NCI-H526 (cell line): ENCODE measurements around the gene SRR.
"Not testable (repeated sequence)": the region's sequence is repeated elsewhere in the genome, so short reads cannot be mapped to it uniquely, and the experiment has no call there.

Experiments
- DNase-seq, 2 experiments: peaks; one replicate each; lab custom pipeline; 2025; lab: John Stamatoyannopoulos, UW

Gene SRR

DNA sequence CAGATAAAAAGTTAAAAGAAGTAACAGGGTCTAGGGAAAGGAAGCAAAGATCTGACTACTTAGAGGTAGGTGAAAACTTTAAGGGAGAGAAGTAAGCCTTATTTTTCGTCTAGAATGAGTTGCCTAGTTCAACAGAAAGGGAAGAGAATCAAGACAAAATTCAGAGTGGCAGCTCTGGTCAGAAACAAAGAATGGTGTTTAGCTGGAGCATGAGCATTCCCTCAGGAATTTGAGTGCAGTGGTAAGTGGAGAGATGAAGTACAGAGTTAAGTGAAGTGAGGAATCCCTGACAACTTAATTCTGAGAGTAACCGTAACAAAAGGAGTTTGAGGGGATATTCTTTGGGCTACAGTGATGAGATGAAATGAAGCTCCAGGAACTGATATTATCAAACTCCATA lies 11.7 kb upstream of the SRR start:
- DNase-seq: no peak

DNA sequence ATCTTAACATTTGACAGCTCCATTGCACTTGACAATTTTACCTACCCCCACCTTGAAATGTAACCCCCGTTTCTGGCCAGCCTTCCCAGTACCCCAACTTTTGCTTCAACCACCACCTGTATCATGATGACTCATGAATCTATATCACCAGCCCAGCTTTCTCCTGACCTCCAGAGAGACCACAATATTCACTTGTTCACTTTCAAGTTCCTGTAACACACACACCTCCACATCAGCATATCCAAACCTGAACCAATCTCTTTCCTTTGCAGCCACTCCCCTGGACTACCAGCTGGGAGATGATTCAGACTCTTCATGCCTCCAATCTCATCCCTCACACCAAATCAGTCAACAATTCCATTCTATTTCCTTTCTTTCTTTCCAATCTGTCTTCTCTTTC lies 8.2 kb upstream of the SRR start:
- DNase-seq: no peak

DNA sequence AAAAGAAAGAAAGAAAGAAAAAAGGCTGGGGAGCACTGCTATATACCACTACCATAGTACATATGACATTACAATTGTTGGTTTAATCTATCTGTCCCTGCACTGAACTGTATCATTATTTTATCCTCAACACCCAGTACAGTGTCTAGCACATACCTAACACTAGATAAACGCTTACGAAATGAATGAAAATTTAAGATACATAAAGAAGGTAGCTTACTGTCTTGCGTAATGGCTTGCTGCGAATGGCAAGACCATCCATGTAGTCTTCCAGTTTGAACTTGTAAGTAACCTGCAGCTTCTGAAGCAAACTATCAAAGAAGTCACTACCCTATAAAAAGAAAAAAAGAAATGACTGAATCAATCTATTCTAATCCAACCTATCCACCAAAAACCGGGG lies 6.7 kb upstream of the SRR start:
- DNase-seq: no peak

DNA sequence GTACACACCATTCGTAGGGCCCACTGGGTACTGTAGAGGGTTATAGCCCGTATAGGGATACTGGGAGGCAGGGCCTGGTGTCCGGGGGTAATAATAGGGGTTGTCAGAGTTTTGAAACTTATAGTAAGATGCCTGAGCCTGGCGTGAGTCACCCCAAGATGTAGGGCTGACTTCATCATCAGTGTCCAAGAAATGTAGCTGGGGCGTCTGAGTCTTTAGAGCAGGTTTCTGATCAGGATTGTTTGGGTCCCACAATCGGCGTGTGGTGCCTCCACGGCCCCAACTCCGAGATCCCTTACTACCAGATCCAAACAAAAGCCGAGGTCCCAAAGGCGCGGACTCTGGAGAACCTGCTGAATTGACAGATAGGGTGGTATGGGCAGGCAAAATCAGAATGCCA lies 4.6 kb upstream of the SRR start:
- DNase-seq: no peak

DNA sequence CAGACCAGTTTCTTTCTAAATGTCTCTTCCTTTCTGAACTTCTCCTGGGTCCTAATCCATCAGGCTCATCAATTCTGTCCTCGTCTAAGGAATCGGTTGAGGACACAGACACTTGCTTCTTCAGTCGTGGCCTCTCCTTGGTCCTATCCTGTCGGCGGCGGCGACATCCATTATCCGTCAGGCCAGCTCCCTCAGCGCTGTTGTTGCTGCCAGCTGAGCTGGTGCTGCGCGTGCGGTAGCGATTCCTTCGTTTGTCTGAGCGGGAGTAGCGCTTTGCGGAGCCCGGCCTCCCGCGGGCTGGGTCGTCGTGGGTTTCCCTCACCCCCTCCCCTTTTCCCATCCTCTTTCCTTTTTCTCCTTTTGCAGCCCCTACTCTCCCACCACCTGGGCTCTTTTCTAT lies 4.0 kb upstream of the SRR start:
- DNase-seq: no peak

DNA sequence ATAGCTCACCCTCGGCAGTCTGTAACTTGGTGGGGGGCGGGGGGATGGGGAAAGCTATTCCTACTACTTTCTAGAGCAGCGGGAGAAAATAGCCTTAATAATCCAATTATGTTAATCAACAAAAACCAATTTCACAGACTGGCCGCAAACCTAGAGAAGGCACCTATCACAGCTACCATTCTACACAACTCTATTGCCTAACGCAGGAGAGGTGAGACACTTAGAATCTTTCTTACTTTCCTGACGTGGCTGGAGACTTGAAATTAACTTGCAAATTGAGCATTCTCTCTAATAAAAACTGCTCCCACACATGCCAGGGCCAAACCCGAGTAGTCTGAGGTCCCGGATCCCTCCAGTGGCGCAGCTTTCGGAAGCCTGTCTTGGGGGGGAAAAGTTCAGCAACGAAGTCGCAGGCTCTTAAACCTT lies 959 bp upstream of the SRR start:
- no peak for DNase-seq

DNA sequence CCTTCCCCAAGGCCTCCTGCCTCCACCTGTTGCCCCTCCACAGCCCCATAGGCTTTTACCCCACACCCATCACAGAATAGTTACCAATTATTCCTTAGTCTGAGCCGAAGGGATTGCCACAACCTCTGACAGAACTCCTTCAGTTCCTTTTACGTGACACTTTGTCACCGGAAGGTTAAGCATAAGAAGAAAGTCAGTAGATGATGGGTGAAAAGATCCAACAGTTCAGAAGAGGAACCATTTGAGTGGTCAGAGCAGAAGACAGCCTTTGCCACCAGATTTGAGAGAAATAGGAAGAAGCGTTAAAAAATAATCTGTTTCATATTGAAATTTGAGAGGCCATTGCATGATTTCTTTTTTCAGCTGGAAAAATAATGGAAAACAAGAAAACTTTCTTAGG lies 1.2 kb downstream of the SRR start:
- no peak for DNase-seq

DNA sequence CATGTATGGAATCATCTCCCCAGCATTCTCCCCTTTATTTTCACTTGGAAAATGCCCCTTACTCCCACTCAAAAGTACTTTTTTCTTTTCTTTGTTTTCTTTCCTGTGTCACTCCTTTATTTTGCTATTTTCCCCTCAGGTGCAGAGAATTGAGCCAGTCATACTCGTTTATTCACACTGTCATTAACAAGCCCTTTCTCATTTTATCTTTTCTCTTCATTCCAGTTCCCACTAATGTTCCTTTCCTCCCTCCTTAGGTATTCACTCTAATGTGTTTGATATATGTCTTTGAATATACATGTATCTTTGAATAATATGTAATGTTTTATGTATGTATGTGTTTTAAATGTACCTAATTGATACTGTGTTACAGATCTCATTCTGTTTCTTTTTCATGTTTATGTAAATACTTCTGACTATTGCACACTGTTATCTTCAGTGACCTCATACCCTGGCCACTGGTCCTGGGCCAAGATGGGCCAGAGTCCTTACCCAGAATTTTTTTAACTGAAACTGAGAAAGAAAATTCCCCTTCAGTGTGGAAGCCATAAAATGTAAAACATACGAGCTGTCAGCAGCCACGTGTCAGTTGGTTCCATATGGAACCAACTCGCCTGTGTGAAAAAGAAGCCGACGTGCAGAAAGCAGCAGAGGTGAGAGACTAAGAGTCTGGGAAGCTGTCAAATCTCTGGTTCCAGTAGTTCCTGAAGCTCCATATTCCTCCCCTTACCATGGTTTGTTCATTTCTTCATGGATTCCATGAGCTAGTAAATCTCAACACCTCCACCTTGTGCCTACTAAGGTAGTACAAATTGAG lies 5.8 kb downstream of the SRR start:
- no peak for DNase-seq

DNA sequence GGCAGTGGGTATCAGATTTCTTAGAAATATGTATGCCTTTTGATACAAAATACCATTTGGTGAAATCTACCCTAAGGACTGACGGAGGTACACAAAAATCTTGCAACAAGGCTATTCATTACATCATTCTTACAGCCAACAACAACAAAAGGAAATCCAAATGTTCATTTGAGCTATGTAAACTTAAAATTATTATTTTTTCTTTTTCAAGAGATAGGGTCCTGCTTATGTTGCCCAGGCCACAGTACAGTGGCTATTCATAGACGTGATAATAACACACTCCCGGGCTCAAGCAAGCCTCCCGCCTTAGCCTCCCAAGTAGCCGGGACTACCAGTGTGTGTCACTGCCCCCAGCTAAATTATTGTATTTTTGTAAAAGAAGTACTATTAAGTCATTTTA lies 9.0 kb downstream of the SRR start:
- no peak for DNase-seq

DNA sequence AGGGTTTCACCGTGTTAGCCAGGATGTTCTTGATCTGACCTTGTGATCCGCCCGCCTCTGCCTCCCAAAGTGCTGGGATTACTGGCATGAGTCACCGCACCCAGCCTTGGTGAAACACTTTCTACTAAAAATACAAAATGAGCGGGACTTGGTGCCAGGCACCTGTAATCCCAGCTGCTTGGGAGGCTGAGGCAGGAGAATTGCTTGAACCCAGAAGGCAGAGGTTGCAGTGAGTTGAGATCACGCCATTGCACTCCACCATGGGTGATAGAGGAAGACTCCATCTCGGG lies 13.1 kb downstream of the SRR start:
- DNase-seq: not testable (repeated sequence)

DNA sequence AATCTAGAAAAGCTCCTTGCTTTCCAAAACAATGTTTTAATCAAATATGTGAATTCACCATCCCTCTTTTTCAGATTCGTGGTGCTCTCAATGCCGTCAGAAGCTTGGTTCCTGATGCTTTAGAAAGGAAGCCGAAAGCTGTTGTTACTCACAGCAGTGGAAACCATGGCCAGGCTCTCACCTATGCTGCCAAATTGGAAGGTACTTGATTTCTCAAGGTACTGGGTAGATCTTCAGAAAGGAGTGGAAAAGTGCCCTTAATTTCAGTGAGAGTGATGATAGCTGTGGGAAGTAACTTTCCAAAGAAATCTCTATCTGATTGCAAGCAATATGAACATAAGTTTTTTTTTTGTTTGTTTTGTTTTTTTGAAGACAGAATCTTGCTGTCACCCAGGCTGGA lies 14.0 kb downstream of the SRR start:
- no peak for DNase-seq

DNA sequence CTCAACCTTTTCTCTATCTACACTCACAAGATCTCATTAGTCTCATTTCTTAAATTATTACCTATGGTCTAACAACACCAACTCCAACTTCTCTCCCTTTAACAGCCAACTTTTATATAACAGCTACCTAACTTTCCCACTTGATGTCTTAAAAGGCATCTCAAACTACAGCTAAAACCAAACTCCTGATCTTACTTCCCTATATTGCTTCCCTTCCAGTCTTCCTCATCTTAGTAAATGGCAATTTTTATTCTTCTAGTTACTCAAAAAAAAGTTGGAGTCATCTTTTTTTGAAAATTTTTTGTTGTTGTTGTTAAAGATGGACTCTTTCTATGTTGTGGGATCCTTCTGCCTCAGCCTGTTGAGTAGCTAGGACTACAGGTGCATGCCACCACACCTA lies 15.3 kb downstream of the SRR start:
- DNase-seq: no peak

DNA sequence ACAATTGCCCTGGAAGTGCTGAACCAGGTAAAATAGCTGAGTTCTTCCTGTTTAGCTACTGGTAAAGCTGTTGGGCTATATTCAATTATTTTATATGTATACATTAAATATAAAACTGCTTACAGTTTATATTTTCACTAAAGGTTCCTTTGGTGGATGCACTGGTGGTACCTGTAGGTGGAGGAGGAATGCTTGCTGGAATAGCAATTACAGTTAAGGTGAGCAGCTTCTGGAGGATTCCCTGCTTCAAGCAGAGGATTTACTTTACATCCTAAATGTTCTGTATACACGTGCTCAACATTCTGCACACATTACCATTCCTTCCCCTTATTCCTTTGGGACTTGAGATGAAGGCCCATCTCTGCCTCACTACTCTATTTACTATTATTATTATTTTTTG lies 17.6 kb downstream of the SRR start:
- DNase-seq: no peak

DNA sequence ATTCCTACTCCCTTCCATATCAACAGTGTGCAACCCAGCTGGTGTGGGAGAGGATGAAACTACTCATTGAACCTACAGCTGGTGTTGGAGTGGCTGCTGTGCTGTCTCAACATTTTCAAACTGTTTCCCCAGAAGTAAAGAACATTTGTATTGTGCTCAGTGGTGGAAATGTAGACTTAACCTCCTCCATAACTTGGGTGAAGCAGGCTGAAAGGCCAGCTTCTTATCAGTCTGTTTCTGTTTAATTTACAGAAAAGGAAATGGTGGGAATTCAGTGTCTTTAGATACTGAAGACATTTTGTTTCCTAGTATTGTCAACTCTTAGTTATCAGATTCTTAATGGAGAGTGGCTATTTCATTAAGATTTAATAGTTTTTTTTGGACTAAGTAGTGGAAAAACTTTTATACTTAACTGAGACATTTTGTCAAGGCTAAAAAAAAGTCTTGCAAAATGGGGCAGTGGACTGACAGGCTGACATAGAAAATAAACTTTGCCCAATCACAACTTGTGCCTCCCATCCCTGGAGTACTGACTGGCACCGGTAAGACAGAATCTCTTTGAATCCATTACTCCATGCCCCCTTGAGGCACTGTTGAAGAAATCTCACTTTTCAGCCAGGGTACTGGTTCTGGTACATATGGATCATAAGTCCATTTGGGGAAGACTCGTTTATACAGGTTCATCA lies 20.0 kb downstream of the SRR start:
- DNase-seq: no peak

DNA sequence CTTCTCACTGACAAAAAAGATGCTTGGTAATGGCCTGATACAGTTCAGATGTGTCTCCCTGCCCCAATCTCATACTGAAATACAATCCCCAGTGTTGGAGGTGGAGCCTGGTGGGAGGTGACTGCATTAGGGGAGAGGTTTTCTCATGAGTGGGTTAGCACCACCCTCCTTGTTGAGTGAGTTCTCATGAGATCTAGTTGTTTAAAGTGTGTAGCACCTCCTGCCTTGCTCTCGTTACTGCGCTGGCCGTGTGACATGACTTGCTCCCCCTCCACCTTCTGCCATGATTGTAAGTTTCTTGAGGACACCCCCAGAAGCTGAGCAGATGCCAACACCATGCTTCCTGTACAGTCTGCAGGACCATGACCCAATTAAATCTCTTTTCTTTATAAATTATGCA lies 27.6 kb downstream of the SRR start:
- no peak for DNase-seq

DNA sequence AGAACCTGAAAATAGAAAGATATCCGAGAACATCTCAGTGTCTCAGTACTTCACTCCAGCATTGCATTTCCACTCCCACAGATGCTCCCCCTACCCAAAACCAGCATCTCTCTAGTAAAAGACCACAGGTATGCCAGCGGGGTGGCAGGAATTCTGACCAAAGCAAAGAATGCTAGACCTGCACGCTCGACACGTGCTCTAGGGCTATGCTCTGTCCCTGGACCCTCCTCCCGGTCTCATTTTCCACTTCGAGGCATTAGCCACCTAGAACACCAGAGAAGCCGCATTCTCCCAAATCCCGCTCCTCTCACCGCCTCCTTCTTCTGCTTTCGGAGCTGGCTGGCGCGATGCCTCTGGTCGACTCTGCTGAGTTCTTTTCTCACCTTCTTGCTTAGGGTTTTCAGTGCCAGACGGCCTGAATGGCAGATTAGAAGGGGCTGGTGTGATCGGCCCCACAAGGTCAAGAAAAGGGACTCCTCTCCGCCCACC lies 32.0 kb downstream of the SRR start:
- no peak for DNase-seq

DNA sequence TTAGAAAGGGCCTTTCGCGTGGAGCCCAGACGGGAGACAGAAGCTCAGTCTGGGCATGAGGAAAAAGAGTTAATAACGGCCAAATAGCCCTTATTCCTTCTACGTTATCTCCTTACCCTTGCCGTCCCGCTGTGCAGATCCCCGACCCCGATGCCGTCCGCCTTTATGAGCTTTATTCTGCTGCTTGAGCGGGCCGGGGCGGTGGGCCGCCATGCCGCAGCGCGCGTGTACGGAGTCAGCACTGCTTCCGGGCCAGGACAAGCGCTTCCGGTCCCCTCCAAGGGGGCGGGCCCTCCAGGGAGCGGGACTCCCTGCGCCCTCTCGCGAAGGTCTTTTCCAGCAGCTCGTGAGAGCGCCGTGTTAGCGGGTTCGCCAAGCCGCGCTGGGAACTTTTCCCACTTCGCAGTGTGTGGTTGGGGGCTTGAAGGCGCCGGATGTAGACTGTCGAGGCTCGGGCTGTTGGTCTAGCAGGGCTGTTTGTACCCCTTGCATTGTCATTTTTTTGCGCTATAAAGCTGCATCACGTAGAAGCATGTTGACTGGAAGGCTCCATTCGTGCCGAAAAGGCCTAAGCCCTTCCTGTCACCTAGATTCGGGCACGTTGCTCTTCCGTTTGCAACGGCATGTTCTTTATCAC lies 32.6 kb downstream of the SRR start, which contains the start of gene TSR1:
Gene TSR1, minus strand, starts transcription at position 243 of the 637 bp plus-strand sequence. Its CDS starts 30 bp downstream, at position 213.
- peak; percentile 57 to 86 for DNase-seq

DNA sequence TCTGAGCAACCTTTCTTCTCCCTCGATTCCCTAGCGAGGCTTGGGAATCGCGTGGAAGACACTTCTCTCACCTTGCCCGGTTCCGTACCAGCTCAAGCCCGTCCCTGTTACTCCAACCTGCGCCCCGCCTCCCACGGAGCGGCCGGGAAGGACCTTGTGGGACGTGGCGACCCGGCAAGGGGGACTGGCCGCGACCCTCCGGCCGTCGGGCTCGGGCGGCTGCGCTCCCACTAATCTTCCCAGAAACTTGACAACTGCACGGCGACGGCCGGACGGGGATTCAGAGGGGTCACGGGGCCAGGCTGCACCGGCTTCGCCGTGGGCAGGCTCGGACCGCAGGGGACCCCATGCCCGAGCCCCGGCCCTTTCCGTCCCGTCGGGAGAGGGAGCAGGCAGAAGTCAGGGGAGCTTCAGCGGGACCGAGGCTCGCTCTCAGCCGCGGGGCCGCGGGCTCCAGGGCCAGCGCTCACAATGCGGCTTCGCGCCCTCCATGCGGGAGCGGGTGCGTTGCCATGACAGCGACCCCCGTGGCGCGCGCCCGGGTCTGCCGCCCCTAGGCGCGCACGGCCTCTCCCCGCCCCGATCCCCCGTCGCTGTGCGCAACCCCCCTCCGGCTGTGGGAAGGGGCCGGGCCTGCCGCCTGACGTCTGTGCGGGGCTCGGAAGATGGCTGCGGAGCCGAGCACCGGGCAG lies 33.2 kb downstream of the SRR start, which contains the start of gene SGSM2:
Gene SGSM2, plus strand, starts transcription at position 650 of the 692 bp plus-strand sequence. CDS start 188 bp downstream, outside the sequence.
- peak in 1 of 2 experiments; percentile 67 for DNase-seq

DNA sequence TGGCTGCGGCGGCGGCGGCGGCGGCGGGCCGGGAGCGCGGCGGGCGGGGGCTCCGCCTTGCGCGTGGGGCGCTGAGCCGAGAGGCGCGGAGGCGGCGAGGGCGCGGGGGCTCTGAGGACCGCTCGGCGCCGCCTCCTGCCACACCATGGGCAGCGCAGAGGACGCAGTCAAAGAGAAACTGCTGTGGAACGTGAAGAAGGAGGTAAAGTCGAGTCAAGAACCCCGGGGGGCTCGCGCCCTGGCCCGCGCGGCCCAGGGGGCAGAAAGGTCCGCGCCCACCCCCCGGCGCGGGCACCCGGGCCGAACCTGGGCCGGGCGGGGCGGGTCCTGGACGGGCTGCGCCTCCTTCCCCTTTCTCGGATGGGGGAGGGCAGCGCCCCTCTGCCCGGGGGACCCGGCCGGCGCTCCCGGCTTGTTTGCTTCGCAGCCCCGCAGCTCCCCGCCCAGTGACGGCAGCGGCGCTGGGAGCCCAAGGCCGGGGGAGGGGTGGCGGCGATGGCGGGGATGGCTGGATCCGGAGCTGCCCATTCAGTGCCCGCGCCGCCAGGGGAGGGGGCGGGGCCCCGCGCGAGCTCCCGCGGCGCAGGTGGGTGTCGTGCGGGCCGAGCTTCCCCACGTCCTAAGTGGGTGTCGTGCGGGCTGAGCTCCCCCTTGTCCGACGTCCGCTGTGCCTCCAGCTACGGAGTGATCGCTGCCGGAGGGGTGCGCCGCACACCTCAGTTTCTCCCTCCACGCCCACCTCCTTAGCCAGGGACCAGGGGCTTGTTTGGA lies 34.0 kb downstream of the SRR start:
- peak in 1 of 2 experiments; percentile 71 for DNase-seq

DNA sequence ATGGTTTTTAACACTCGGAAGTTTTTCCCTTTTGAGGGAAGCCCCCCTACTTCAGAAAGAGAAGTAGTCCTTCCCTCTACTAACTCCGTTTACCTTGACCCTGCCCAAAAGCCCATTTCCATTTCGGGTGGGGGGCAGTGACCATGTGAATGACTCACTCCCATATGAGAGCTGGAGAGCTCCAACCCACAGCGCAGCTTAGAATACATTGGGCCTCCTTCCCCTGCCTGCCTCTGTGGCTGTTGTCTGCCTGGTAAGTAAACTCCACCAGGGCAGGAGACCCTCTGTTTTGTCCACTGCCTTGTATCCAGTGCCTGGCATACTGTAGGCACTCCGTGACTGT lies 34.5 kb downstream of the SRR start:
- DNase-seq: peak in 1 of 2 experiments; percentile 14

DNA sequence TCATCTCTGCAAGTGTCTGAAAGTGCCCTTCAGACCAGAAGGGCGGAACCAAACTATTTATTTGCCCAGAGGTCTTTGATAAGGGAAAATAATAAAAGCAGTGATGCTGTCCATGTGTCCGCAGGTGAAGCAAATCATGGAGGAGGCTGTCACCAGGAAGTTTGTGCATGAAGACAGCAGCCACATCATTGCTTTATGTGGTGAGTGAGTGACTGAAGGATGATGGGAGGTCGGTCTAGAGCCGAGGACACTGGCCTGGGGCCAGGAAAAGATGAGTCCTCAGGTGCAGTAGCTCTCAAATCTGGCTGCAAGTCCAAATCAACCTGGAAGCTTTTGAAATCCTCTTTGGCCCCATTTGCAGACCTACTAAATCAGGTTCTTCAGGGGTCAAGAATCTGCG lies 39.7 kb downstream of the SRR start:
- no peak for DNase-seq

DNA sequence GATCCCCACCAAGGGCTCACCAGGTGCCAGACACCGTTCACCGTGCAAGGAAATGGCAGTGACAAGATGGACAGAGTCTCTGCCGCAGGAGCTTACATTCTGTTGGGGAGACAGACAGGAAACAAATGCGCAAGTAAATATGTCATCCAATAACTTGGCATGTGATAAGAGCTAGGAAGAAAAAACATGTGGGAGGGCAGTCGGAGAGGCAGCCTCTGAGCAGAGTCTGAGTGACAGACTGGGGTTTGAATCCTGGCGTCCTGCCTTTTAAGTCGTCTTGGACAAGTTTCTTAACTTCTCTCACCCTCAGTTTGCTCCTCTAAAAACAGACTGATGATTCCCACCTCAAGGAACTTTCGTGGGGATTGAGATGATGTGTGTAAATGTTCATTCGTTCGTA lies 40.8 kb downstream of the SRR start:
- DNase-seq: no peak
